ENCODE data around the gene CD53.
"Not testable (repeated sequence)": the region's sequence is repeated elsewhere in the genome, so short reads cannot be mapped to it uniquely, and the experiment has no call there.

CD53 gene

GRCh38 chr1:110916669-110917306, 43.8 kb downstream of the CD53 start:
- peak; percentile 9 for DNase-seq

GRCh38 chr1:110918016-110918415, 45.1 kb downstream of the CD53 start:
- no peak for DNase-seq

- DNase-seq: no peak
These were observed 49.0 kb downstream of the CD53 start for GRCh38 chr1:110921953-110922352.

- no peak for DNase-seq
These were observed 54.6 kb downstream of the CD53 start for GRCh38 chr1:110927484-110928075.

GRCh38 chr1:110928191-110928590, 55.2 kb downstream of the CD53 start:
- DNase-seq: no peak

GRCh38 chr1:110928904-110929303, 56.0 kb downstream of the CD53 start:
- no peak for DNase-seq

- not testable (repeated sequence) for DNase-seq
These were observed 58.1 kb downstream of the CD53 start for GRCh38 chr1:110931097-110931496.

GRCh38 chr1:110936567-110936966, 63.6 kb downstream of the CD53 start:
- DNase-seq: no peak

- no peak for DNase-seq
These were observed 71.9 kb downstream of the CD53 start for GRCh38 chr1:110944806-110945205.

GRCh38 chr1:110945626-110946025, 72.7 kb downstream of the CD53 start:
- no peak for DNase-seq

- peak; percentile 61 for DNase-seq
These were observed 75.3 kb downstream of the CD53 start for GRCh38 chr1:110948038-110948810.

All from fibroblast of skin of back (primary cell).